ENCODE results near the gene ETV3L. TPM values are rescaled to one million over a fixed set of nuclear protein-coding genes. Genes with fewer than 3 reads are reported as not detected.

The ETV3L gene
- total RNA-seq (not detected), polyA plus RNA-seq (ENCODE audit: insufficient read depth, low read depth, low replicate concordance) (not detected)
- long read RNA-seq, donor 1: 0 reads
- long read RNA-seq, donor 2: 0 reads
- long read RNA-seq, donor 3: 0 reads
- long read RNA-seq, donor 4: 0 reads
- long read RNA-seq, donor 5: 0 reads
- long read RNA-seq, donor 6: 0 reads
- long read RNA-seq, donor 7: 0 reads
- long read RNA-seq, donor 8: 0 reads
- long read RNA-seq, donor 9: 0 reads
- long read RNA-seq, donor 10: 0 reads

DNA sequence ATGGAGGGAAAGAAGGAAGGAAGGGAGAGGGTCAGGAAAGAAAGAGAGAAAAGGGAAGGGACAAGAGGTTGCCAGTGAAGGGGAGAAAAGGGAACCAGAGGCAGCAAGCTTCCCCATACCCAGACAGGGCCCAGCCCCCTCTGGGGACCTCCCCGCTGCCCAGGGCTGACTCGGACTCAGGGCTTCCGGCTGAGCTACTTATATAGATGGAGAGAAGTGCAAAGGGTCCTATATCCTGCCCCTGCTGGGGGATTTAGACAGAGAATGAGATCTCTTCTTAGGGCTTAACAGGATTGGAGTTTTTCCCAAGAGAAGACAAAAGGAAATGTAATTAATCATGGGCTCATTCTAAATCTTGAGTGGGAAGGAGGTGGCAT lies at the start of gene ETV3L:
Gene ETV3L (minus strand): TSS at position 176 of the 377 bp plus-strand sequence. CDS start 285 bp downstream, outside the sequence.
- no peaks in the 10 kb centered on the region for H3K4me1 ChIP-seq (ENCODE audit: control insufficient read depth in 2 of 3, insufficient read depth in 2 of 3, low read depth in 1 of 3, low read length in 3 of 3)
- no peaks in the 10 kb centered on the region for H3K9me3 ChIP-seq (ENCODE audit: control insufficient read depth in 2 of 3, insufficient read depth in 1 of 3, low read length in 3 of 3)
- intact Hi-C loops (cut with DNase I): no loop called here
- no peak within 1 kb of the TSS for H3K4me3 ChIP-seq (ENCODE audit: low read length in 3 of 3)
- no peaks in the 10 kb centered on the region for H3K36me3 ChIP-seq (ENCODE audit: control insufficient read depth in 2 of 3, insufficient read depth in 3 of 3, low read length in 3 of 3)
- TF ChIP-seq, protein P1, sequence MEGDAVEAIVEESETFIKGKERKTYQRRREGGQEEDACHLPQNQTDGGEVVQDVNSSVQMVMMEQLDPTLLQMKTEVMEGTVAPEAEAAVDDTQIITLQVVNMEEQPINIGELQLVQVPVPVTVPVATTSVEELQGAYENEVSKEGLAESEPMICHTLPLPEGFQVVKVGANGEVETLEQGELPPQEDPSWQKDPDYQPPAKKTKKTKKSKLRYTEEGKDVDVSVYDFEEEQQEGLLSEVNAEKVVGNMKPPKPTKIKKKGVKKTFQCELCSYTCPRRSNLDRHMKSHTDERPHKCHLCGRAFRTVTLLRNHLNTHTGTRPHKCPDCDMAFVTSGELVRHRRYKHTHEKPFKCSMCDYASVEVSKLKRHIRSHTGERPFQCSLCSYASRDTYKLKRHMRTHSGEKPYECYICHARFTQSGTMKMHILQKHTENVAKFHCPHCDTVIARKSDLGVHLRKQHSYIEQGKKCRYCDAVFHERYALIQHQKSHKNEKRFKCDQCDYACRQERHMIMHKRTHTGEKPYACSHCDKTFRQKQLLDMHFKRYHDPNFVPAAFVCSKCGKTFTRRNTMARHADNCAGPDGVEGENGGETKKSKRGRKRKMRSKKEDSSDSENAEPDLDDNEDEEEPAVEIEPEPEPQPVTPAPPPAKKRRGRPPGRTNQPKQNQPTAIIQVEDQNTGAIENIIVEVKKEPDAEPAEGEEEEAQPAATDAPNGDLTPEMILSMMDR (IDR thresholded peaks at IDR 0.05; ENCODE audit: borderline replicate concordance, extremely low read depth, insufficient read depth): no peak
- no peak within 1 kb of the TSS for H3K27ac ChIP-seq (ENCODE audit: low read depth in 2 of 2, low read length in 2 of 2)
- no peak within 1 kb of the TSS for H3K9ac ChIP-seq (ENCODE audit: low read length in 3 of 3)
- H3K27me3 ChIP-seq (ENCODE audit: control insufficient read depth, insufficient read depth, low read length): no peaks in the 10 kb centered on the region
- no peak for DNase-seq
- no peak for FAIRE-seq

DNA sequence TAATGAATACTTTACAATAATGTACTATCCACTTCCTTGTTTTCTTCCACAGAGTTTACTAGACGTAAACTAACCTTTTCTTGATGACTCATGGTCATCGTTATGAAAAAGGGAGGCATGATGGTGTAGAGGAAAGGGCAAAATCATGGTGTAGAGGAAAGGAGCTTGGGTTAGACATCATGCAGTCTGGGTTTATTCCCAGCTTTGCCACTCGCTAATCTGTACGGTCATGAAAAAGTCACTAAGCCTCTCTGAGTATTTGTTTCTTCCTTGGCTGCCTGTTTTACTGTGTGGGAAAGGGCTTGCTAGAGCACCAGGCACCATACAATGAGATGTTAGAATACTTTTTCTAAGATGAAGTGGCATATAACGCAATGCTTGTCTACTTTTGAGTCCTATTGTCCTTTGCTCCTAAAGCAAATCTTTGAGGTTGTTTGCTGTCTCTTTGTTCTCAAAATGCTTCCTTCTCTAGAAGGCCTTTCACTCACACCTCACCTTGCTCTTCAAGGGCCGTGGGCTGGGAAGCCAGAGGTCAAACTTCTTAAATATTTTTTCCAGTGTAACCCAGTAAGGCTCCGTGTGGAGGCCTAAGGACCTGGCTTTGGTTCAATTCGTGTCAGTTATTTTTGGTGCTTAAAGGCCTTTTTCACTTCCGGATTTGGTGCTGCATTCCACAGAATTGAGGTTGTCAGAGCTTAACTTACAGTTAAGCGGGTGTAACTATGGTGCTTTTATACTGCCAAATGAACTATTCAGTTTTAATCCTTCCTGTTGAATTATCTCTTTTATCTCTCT lies 48.5 kb upstream of the ETV3L start:
- Histone ChIP-seq H3K36me3 (ENCODE audit: control insufficient read depth in 2 of 3, insufficient read depth in 3 of 3, low read length in 3 of 3) (no peaks in the 10 kb centered on the region), H3K4me1 (ENCODE audit: control insufficient read depth in 2 of 3, insufficient read depth in 2 of 3, low read depth in 1 of 3, low read length in 3 of 3) (peaks cover 0 to 9% (median 3%) of the 10 kb centered on the region in 3 donors), H3K27ac (ENCODE audit: low read depth in 2 of 2, low read length in 2 of 2) (no peak overlapping the region), H3K27me3 (ENCODE audit: control insufficient read depth, insufficient read depth, low read length) (no peaks in the 10 kb centered on the region), H3K9me3 (ENCODE audit: control insufficient read depth in 2 of 3, insufficient read depth in 1 of 3, low read length in 3 of 3) (no peaks in the 10 kb centered on the region), H3K9ac (ENCODE audit: low read length in 3 of 3) (no peak overlapping the region), H3K4me3 (ENCODE audit: low read length in 3 of 3) (no peak overlapping the region)
- FAIRE-seq: no peak
- intact Hi-C loops (cut with DNase I): no loop called here
- DNase-seq: peak in 2 of 5 donors; percentile 64 to 75
- TF ChIP-seq, protein P1 (IDR thresholded peaks at IDR 0.05; ENCODE audit: borderline replicate concordance, extremely low read depth, insufficient read depth): no peak

DNA sequence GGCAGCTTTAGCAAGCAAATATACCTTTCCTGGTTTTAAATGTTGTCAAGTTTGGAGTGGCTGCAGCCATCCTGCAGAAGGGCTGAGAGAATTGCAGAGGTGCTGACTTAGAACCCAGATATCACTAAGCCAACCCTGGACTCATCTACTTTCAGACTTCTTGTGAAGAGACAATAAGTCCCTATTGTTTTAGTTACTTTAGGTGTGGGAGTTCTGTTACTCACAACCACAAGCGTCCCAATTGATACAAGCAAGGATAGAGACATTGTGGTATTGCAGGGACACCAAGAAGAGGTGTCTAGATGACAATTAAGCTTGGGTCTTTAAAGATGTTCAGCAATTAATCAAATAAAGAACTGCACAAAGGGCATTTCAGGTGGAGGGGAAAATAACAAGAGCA lies 47.4 kb upstream of the ETV3L start:
- FAIRE-seq (no peak), DNase-seq (no peak)
- no peak overlapping the region for H3K27ac ChIP-seq (ENCODE audit: low read depth in 2 of 2, low read length in 2 of 2)
- no peaks in the 10 kb centered on the region for H3K36me3 ChIP-seq (ENCODE audit: control insufficient read depth in 2 of 3, insufficient read depth in 3 of 3, low read length in 3 of 3)
- peaks cover 0 to 9% (median 3%) of the 10 kb centered on the region in 3 donors for H3K4me1 ChIP-seq (ENCODE audit: control insufficient read depth in 2 of 3, insufficient read depth in 2 of 3, low read depth in 1 of 3, low read length in 3 of 3)
- no peak overlapping the region for H3K9ac ChIP-seq (ENCODE audit: low read length in 3 of 3)
- TF ChIP-seq, protein P1 (IDR thresholded peaks at IDR 0.05; ENCODE audit: borderline replicate concordance, extremely low read depth, insufficient read depth): no peak
- intact Hi-C loops (cut with DNase I): no loop called here
- H3K27me3 ChIP-seq (ENCODE audit: control insufficient read depth, insufficient read depth, low read length): no peaks in the 10 kb centered on the region
- no peaks in the 10 kb centered on the region for H3K9me3 ChIP-seq (ENCODE audit: control insufficient read depth in 2 of 3, insufficient read depth in 1 of 3, low read length in 3 of 3)
- H3K4me3 ChIP-seq (ENCODE audit: low read length in 3 of 3): no peak overlapping the region

Data from kidney (tissue), 22 donors.